DMS153 (cell line): ENCODE measurements around the gene OPCML.

Experiments
- DNase-seq: peaks from one replicate; lab custom pipeline; 2025; lab: John Stamatoyannopoulos, UW

The OPCML gene

GRCh38 chr11:133531971-133532651 lies at the start of gene OPCML:
Gene OPCML (minus strand): TSS chr11:133532501.
- peak; percentile 20 for DNase-seq

- DNase-seq, result no peak
Measured at GRCh38 chr11:133581091-133581490, 48.8 kb upstream of the OPCML start.

GRCh38 chr11:133579165-133580031 lies 47.1 kb upstream of the OPCML start:
- no peak for DNase-seq

DNA sequence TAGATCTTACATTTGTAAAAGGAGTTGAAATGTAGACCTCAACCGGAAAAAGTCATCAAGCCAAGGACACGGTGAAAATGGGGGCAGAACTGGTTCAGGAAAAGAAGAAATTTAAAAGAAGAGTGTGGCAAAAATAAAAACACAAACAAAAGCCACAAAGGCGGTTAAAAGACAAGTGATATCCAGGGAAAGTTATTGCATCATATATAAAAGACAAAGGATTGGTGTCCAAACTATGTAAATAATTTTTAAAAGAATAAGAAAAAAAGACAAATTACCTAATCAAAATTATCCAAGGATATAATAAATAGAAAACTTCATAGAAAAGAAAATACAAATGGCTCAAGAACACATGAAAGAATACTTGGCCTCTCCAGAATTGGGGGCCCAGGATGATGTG lies 45.1 kb upstream of the OPCML start:
- DNase-seq, result no peak

DNA sequence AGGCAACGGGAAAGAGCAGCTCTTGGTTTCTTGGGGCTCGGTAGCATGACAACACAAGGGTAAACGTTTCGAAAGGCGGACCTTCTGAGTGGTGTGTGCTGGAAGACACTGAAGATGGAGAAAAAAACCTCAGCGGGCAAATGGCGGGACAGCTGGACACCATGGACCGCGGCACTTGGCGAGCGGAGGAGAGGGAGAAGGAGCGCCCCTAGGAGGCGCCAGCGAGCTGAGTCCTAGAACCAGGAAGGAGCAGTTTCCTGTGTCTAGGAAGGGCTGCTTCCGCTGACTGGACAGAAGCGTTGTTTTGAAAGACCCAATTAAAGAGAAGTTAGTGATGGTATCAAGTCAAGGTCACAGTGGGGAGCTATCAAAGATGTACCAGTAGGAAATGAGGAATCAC lies 44.0 kb upstream of the OPCML start:
- no peak for DNase-seq

DNA sequence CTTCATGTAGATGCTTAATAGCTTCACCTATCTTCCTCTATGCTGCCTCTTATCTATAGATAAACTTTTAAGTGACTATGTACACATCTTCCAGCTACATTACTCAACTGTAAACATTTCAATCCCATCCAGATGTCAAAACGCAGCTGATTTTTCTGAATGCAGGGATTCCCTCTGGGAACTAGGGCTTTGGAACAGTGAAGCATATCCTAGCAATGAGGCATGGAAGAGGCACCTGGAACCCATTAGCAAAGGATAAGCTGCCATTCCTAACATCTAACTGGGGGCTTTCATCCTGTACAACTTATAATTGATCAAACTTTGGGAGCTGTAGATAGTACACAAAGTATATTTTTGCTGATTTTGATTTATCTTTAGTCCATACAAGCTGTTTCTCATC lies 40.8 kb upstream of the OPCML start:
- no peak for DNase-seq

- DNase-seq, result no peak
Measured at GRCh38 chr11:133570376-133570775, 38.1 kb upstream of the OPCML start.

DNA sequence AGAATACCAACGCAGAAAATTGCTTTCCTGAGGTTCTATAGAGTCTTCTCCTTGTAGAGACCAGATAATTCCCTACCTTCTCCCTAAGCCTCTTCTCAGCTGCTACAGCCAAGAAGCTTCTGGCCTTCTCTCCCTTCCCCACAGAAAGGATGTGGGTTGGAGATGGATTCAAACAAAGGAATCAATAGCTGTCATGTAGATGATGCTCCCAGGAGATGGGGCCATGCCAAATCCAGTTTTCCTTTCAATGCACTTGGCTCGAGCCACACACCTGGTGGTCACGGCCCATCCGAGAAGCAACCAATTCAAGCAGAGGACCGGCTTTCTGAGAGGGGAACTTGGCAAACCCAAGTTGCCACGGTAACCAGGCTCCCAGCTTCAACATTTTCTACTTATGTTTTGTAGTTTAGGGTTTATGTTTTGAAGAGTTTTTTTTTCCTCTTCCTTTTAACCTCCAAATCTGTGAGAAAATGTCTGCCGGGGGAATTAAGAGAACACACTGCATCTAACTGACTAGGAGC lies 31.3 kb upstream of the OPCML start:
- DNase-seq, result no peak

DNA sequence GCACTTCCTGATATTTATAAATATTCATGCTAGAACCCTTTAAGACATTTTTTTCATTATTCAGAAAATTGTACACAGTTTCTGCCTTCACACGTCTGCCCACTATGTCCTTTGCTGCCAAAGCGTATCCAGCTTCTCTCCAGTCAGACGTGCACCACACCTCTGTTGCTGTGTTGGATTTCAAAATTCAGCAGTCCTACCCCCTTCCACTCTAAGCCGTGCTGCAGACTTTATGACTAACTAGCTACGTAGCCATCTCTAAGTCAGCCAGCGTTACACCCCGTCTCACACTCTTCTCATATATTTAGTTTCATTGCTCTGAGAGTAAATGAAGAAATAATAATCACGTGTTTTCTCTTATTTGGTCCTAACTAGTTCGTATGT lies 28.2 kb upstream of the OPCML start:
- DNase-seq, result no peak

DNA sequence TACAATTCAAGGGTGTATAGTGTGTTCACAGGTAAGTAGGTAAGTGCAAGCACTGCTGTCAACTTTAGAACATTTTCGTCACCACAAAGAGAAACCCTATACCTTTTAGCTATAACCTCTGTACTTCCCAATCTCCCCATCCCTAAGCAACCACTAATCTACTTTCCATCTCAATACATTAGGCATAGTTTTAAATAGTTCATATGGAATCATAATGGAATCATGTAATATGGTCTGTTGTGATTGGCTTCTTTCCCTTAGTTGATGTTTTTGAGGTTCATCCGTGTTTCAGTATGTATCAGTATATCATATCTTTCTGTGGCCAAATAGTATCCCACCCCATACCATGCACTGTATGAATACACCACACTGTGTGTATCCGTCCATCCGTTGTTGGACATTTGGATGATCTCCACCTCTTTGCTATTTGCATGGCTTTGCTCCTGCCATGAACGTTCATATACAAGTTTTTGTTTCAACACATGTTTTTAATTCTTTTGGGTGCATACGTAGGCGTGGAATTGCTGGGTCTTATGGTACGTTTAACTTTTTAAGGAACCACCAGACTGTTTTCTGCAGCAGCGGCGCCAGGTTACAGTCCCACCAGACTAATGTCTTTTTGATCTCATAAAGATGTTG lies 27.7 kb upstream of the OPCML start:
- no peak for DNase-seq

DNA sequence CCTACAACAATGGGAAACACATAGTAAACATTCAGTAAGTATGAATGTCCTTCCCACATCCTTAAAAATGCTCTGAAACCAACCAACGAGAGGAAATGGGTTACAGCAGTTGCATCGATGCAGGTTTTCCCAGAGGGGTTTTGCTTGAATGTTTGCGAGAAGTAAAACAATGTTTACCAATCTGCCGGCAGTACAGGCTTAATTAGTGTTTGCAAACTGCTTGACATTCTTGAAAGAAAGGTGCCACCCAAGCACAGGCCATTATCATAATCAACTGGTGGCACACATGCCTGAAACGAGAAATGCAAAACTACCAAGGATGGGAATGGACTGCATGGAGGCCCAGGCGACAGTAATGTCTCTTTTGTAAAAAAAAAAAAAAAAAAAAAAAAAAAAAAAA lies 27.1 kb upstream of the OPCML start:
- peak; percentile 53 for DNase-seq

GRCh38 chr11:133555034-133555433 lies 22.7 kb upstream of the OPCML start:
- no peak for DNase-seq

DNA sequence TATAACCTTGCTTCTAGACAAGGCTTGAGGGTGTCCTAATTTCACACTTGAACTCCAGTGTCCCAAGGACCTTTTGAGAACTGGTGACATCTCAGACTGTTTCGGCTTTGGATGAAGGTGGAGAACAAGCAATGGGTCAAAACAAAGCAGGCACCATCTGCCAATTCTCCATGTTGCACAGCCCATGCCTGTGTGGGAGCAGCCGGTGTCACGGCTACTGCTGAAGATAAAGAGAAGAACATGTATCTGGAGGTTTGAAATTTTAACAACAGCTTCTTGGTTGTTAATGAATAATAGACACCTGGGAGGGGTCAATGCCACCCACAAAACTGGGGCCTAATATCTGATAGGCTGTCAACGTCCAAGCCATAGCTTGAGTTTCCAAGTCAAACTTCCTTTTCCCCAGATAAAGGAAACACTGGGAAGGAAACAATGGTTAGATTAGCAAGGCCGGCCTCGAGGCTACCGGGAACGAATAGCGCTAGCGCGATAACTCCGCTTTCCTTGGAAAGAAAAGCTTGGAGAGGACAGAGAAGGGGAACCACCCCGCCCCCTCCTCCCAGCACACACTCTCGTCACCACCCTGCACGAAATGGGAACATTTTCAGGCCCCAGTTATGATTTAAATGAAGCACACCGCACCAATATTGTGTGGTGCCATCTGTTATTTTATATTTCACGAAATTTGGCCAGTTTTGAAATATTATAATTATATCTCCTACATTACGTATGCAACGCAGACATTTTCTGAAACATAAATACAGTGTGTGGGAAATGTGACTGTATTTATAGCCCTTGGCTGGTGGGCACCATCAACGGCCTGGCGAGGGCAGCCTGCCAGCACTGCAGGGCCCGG lies 21.8 kb upstream of the OPCML start:
- DNase-seq, result no peak

- DNase-seq, result no peak
Measured at GRCh38 chr11:133552938-133553337, 20.6 kb upstream of the OPCML start.

GRCh38 chr11:133551064-133551463 lies 18.8 kb upstream of the OPCML start:
- DNase-seq, result no peak

GRCh38 chr11:133549826-133550225 lies 17.5 kb upstream of the OPCML start:
- DNase-seq, result no peak

DNA sequence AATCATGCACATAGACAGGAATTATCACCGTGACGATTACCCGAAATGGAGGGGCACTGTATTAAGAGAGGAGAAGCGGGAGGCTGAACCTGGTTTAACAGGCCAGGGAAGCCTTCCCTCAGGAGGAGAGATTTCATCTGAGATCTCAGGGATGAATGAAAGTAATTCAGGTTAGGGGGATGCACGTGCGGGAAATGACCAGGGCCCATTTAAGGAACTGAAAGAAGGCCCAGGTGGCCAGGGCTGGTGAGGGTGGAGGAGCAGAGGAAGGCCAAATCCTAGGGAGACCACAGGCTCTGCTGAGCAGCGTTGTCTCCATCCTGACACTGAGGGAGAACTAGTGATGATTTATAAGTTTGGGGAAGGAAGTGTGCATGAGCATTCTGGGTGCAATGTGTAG lies 16.3 kb upstream of the OPCML start:
- DNase-seq, result no peak

DNA sequence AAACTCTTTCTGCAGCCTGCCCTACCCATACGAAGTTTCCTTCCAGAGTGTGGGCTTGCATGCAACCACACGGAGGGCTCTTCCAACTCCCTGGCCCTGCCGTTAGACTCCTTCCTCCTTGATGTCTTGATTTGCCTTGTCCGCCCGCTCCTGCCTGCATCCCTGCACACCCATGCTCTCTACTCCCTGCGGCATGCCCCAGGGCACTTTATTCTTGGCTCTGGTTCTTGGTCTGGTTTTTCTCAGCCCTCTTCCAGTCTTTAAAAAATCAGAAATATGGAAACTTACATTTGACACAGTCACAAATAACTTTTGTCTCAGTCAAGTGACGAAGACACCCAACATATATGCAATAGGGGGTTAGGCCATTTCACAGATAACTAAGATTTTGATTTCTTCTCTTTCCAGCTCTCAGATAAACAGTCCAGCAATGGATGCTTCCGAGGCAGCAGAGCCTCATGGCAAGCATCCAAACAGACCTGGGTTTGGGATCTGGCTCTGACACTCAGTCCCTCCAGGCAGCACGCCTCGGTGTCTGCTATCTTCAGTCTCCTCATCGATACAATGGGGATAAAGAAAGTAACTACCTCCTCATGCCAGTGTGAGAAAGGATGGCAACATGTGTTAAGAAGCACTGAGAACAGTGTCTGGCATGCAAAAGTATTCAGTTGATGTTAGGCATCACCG lies 15.7 kb upstream of the OPCML start:
- no peak for DNase-seq

DNA sequence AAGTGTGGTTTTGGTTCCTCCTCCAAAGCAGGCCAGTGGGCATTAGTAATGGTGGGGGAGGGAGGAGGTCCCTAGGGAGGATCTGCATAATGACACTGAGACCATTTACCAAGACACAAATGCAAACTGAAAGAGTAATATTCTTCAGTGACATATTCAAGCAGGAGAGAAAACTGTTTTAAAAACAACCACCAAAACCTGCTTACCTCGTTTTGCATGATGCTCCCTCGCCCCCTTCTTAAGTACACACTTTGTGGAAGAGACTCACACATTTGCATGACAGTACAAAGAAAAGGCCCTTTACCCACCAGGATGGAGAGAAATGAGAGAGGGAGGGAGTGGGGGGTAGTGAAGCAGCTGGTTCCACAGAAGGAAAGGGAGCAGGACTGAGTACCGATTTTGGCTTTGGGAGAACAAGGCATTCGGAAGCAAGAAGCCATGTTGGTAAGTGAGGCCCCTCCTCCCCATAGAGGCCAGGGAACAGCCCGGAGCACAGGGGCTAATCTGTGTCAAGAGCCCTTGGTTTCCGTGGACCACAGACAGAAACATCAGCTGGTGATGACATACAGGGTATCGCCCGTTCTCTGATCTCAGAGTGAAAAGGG lies 13.0 kb upstream of the OPCML start:
- no peak for DNase-seq

- no peak for DNase-seq
Measured at GRCh38 chr11:133541720-133542095, 9.4 kb upstream of the OPCML start.
